ENCODE measurements around the gene BARHL2.

DNA sequence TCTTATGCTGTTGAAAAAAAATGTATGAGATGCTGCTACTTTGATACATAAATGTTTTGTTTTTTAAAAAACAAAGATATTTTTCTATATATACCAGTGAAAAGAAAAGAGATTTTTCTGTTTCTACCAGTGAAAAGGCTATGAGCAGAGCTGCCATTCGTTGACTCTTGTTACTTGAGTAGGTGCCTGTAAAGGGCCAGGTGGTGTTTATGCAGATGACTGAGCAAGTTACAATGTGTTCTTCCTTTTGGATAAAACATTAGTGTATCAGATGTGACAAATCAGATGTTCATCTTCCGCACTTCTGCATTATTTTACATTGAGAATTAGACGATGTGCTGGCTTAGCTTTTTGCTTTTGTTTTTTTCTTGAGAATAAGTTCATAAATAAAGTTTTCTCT, 45.4 kb downstream of the BARHL2 start:
- TF ChIP-seq, protein P1, sequence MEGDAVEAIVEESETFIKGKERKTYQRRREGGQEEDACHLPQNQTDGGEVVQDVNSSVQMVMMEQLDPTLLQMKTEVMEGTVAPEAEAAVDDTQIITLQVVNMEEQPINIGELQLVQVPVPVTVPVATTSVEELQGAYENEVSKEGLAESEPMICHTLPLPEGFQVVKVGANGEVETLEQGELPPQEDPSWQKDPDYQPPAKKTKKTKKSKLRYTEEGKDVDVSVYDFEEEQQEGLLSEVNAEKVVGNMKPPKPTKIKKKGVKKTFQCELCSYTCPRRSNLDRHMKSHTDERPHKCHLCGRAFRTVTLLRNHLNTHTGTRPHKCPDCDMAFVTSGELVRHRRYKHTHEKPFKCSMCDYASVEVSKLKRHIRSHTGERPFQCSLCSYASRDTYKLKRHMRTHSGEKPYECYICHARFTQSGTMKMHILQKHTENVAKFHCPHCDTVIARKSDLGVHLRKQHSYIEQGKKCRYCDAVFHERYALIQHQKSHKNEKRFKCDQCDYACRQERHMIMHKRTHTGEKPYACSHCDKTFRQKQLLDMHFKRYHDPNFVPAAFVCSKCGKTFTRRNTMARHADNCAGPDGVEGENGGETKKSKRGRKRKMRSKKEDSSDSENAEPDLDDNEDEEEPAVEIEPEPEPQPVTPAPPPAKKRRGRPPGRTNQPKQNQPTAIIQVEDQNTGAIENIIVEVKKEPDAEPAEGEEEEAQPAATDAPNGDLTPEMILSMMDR (IDR thresholded peaks at IDR 0.05) = no peak
- TF ChIP-seq ZFX (IDR thresholded peaks at IDR 0.05; ENCODE audit: borderline replicate concordance) = no peak

All from 22Rv1 (cell line).